HG03439 (cell line): ENCODE data around the gene TPX2.

Experiments
- ATAC-seq: cut with Tn5 transposase; IDR thresholded peaks from one replicate; pipeline ENCODE4 v1.9.1; 2021; ENCODE audit warnings: mild to moderate bottlenecking, moderate library complexity; ENCODE audit not compliant: unreplicated experiment

TPX2 gene

GRCh38 chr20:31738729-31739549, at the start of gene TPX2:
TSS of gene TPX2 (plus strand) at chr20:31739290. CDS start at chr20:31757477, 18,187 bp downstream.
- ATAC-seq: peak; percentile 93

- ATAC-seq: no peak
These were observed 48.9 kb upstream of the TPX2 start for GRCh38 chr20:31690124-31690666.

GRCh38 chr20:31691646-31692275, 47.3 kb upstream of the TPX2 start:
- no peak for ATAC-seq

GRCh38 chr20:31693402-31693801, 45.7 kb upstream of the TPX2 start:
- ATAC-seq: no peak

GRCh38 chr20:31693987-31694661, 45.0 kb upstream of the TPX2 start:
- ATAC-seq: no peak

GRCh38 chr20:31694842-31695593, 44.1 kb upstream of the TPX2 start:
- ATAC-seq: no peak

- ATAC-seq: no peak
These were observed 43.0 kb upstream of the TPX2 start for GRCh38 chr20:31695849-31696804.

GRCh38 chr20:31698243-31698802, 40.8 kb upstream of the TPX2 start:
- no peak for ATAC-seq

- ATAC-seq: peak; percentile 85
These were observed 40.0 kb upstream of the TPX2 start for GRCh38 chr20:31698803-31699718.

GRCh38 chr20:31699801-31700728, 39.0 kb upstream of the TPX2 start:
- ATAC-seq: no peak

- no peak for ATAC-seq
These were observed 38.3 kb upstream of the TPX2 start for GRCh38 chr20:31700747-31701146.

- no peak for ATAC-seq
These were observed 37.5 kb upstream of the TPX2 start for GRCh38 chr20:31701591-31701990.

GRCh38 chr20:31704225-31705119, 34.6 kb upstream of the TPX2 start:
- no peak for ATAC-seq

- no peak for ATAC-seq
These were observed 33.9 kb upstream of the TPX2 start for GRCh38 chr20:31705191-31705590.

GRCh38 chr20:31705598-31706597, 33.2 kb upstream of the TPX2 start:
- peak; percentile 86 for ATAC-seq
